HG03103 (cell line): Measurements from ENCODE around the gene TSPAN3.

ENCODE experiments used
- ATAC-seq: cut with Tn5 transposase; IDR thresholded peaks from one replicate; pipeline ENCODE4 v1.9.1; 2021; ENCODE audit warnings: low read depth; ENCODE audit not compliant: unreplicated experiment

TSPAN3 gene

GRCh38 chr15:77012868-77013267 is 58.0 kb downstream of the TSPAN3 start:
- no peak for ATAC-seq

- ATAC-seq = no peak
Measured at GRCh38 chr15:77012117-77012712, 58.7 kb downstream of the TSPAN3 start.

- ATAC-seq = no peak
Measured at GRCh38 chr15:77010857-77011256, 60.1 kb downstream of the TSPAN3 start.

DNA sequence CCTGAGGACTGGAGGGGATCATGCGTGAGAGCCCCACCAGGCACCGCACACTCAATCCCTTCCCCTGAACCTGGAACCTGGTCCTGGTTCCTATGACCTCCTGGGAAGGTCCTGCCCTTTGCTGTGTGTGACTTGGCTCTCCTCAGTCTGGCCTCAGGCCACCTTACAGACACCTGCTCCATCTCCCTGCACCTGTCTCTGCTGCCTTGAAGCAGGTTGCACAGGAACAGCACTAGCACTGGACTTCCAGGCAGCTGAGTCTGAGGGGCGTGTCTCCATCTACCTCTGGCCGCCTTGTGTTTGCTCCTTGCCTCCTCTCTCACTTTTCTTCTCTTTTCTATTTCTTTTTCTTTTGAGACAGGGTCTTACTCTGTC is 60.6 kb downstream of the TSPAN3 start:
- no peak for ATAC-seq

- ATAC-seq = no peak
Measured at GRCh38 chr15:77009646-77010311, 61.1 kb downstream of the TSPAN3 start.

DNA sequence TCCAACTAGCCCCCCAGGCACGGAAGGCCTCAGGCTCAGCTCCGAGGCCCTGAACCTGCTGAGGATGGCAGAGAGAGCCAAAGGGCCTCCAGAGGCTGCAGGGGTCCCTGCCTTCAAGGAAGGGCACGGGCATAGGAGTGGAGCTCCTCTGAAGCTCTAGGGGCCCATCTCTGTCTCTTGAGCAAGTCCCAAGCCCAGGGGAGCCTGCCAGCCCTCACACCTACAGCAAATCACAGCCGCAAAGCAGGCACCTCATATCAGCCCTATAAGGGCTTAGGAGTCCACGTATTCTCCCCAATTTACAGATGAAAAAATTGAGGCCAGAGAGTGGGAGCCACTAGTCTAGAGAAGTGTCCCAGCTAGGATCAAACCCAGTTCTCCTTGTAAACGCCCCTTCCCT is 61.7 kb downstream of the TSPAN3 start:
- no peak for ATAC-seq

DNA sequence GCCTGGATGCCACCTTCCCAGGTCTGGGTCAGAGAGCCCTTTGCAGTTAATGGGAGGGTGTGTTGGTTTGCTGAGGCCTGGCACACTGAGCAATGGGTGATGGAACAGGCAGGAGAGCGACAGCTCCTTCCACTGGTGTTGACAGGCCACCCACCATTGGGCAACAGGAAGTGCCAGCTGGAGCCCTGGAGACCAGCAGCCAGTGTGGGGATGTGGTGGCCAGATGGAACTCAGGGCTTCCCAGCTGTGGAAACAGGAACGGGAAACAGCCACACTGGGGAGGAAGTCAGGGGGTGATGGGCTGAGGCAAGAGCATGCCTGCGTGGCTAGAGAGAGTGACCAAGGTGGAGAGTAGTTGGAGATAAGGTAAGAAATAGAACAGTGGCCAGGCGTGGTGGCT is 66.7 kb downstream of the TSPAN3 start:
- no peak for ATAC-seq

GRCh38 chr15:77002954-77003912 is 67.7 kb downstream of the TSPAN3 start:
- peak; percentile 57 for ATAC-seq

- ATAC-seq = peak; percentile 16
Measured at GRCh38 chr15:77002436-77002835, 68.5 kb downstream of the TSPAN3 start.

DNA sequence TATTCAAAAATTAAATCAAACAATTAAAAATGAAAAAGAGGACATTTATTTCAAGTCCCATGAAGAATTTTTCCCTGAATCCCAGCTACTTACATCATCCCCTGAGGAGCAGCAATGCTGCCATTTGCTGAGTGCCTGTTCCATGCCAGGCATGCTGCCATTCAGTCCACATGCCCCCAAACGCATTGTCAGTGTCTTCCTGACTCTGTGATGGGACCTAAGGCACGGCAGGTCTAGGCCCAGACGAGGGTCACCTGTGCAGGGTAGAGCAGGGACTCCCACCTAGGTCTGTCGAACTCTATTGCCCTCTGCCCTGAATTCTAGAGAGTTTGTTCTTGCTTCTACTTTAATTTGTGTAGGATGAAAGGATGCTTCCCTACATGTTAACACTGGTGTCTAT is 68.9 kb downstream of the TSPAN3 start:
- ATAC-seq = no peak

- ATAC-seq = no peak
Measured at GRCh38 chr15:77001351-77001750, 69.6 kb downstream of the TSPAN3 start.

DNA sequence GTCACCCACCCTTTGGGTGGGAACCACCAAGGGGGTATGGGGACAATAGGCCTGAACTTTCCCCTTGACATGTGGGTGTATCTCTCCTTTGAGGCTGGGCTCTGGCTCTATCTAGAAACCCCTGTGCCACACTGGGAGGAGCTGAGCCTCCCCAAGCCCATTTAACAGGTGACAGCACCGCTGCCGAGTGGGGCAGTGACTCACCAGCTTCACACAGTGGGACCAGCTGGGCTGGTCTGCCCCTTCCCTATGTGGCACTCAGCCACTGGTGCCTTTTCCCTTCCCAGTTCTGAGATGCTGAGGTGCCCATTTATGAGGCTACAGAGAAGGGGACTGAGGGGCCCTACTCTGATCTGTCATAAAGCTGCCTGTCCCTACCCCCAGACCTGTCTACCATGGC is 70.9 kb downstream of the TSPAN3 start:
- ATAC-seq = no peak

GRCh38 chr15:76998663-76999285 is 72.1 kb downstream of the TSPAN3 start:
- no peak for ATAC-seq

DNA sequence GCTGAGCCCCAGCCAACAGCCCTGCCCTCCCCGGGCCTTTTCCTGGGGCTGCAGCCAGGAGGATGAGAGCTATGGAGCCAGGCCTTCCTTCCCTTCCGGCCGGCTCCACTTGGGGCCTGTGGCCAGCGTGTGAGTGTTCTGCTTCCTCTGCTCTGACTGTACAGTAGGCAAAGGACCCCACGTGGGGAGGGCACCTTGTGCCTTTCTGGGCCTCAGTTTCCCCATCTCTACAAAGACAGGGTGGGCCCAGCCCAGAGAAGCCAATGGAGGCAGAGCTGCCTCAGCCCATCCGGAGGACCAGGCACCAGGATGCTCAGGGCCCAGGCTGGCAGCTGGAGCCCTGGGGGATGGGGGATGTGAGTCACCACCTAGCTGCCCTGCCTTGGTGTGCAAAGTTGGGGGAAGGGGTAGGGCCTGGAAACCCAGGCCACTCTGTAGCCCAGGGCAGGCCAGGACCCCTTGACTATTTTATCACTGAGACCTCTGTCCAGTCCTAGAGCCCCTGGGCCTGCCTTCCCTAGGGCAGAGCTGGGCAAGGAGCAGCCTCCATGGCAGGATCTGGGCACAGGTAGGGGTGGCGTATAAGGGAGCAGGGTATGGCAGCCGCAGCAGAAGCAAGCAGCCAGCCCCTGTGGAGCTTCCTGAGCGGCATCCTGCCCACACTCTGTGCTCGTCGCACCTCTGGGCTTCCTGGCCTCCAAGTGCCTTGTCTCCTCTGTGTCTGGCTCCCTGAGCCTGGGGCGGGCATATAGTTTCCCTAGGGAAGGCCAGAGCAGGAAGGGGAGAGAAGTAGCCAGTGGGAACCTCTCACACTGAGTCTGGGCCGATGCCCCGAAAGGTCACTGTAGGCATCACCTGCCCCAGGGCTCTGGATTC is 74.1 kb downstream of the TSPAN3 start:
- ATAC-seq = no peak

- no peak for ATAC-seq
Measured at GRCh38 chr15:76996076-76996525, 74.8 kb downstream of the TSPAN3 start.

GRCh38 chr15:76994971-76995945 is 75.7 kb downstream of the TSPAN3 start, which contains the start of gene PSTPIP1:
Gene PSTPIP1, plus strand, starts transcription at chr15:76995126. Its CDS starts 448 bp downstream, at chr15:76995574.
- ATAC-seq = peak; percentile 66

GRCh38 chr15:76994496-76994895 is 76.4 kb downstream of the TSPAN3 start:
- no peak for ATAC-seq

GRCh38 chr15:76994001-76994400 is 76.9 kb downstream of the TSPAN3 start:
- no peak for ATAC-seq
